ENCODE measurements around the gene PLPPR5. TPM values are rescaled to one million over a fixed set of nuclear protein-coding genes. Genes with fewer than 3 reads are reported as not detected.

PLPPR5 gene
- total and polyA plus RNA-seq, 2 experiments from 2014 or later: not detected

- DNase-seq: no peak
- no peak for TF ChIP-seq EZH2phosphoT487 (IDR thresholded peaks at IDR 0.05; ENCODE audit: insufficient read depth, low read depth)
- TF ChIP-seq EZH2 (IDR thresholded peaks at IDR 0.05; ENCODE audit: insufficient read depth, poor library complexity, severe bottlenecking): no peak
- Histone ChIP-seq H3K4me3 (no peak overlapping the region), H3K27ac (no peak overlapping the region), H3K27me3 (replicated peaks; ENCODE audit: insufficient read depth) (no peaks in the 10 kb centered on the region), H3K9me3 (ENCODE audit: low read depth) (no peaks in the 10 kb centered on the region), H4K20me1 (ENCODE audit: insufficient read depth) (no peaks in the 10 kb centered on the region), H2AFZ (no peak overlapping the region), H3K79me2 (ENCODE audit: insufficient read depth) (no peaks in the 10 kb centered on the region), H3K9ac (no peak overlapping the region), H3K4me2 (ENCODE audit: unreplicated experiment) (no peak overlapping the region), H3K4me1 (ENCODE audit: insufficient read depth) (peaks cover 9% of the 10 kb centered on the region), H3F3A (ENCODE audit: insufficient read depth) (no peaks in the 10 kb centered on the region), H3K36me3 (ENCODE audit: low read depth) (no peaks in the 10 kb centered on the region), H3K9me2 (ENCODE audit: insufficient read depth) (no peaks in the 10 kb centered on the region)
- in situ Hi-C loops (cut with MboI): no loop called here
- 65 to 67% methylated on average over 3 of the region's 3 CpGs for WGBS, 2 experiments (ENCODE audit: low coverage in 1 of 2, low lambda C conversion rate in 2 of 2, missing lambda C conversion rate in 2 of 2)
These were observed 98.3 kb downstream of the PLPPR5 start for GRCh38 chr1:98906361-98906760.

DNA sequence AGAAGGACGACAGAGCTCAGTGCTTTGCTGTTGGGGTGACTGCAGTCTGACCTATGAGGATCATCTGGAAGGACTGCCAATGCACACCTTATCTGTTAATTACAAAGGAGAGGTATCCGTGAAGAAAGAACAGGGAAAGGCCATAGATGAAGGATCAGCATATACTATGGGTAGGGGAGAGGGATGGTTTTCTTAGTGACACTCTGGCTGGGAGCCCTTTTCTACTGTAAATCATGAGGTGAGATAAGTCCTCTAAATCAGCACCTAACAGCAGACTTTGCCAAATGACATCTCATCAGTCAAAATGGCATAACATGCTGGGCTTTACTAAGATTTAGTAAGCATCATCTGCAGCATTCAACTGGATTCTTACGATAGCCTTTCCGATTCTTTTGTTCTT lies 100.0 kb downstream of the PLPPR5 start:
- in situ Hi-C loops (cut with MboI): no loop called here

GRCh38 chr1:98903726-98904125 lies 100.9 kb downstream of the PLPPR5 start:
- Histone ChIP-seq H3F3A (ENCODE audit: insufficient read depth) (no peaks in the 10 kb centered on the region), H3K4me3 (no peak overlapping the region), H3K4me2 (ENCODE audit: unreplicated experiment) (no peak overlapping the region), H3K36me3 (ENCODE audit: low read depth) (no peaks in the 10 kb centered on the region), H3K27ac (no peak overlapping the region), H3K27me3 (replicated peaks; ENCODE audit: insufficient read depth) (no peaks in the 10 kb centered on the region), H3K4me1 (ENCODE audit: insufficient read depth) (peaks cover 9% of the 10 kb centered on the region), H4K20me1 (ENCODE audit: insufficient read depth) (no peaks in the 10 kb centered on the region), H3K9me3 (ENCODE audit: low read depth) (no peaks in the 10 kb centered on the region), H3K9me2 (ENCODE audit: insufficient read depth) (no peaks in the 10 kb centered on the region), H3K9ac (no peak overlapping the region), H3K79me2 (ENCODE audit: insufficient read depth) (no peaks in the 10 kb centered on the region), H2AFZ (no peak overlapping the region)
- no peak for TF ChIP-seq EZH2phosphoT487 (IDR thresholded peaks at IDR 0.05; ENCODE audit: insufficient read depth, low read depth)
- no peak for TF ChIP-seq EZH2 (IDR thresholded peaks at IDR 0.05; ENCODE audit: insufficient read depth, poor library complexity, severe bottlenecking)
- in situ Hi-C loops (cut with MboI): no loop called here
- DNase-seq: no peak
- 91 to 96% methylated on average over 1 of the region's 1 CpG for WGBS, 2 experiments (ENCODE audit: low coverage in 1 of 2, low lambda C conversion rate in 2 of 2, missing lambda C conversion rate in 2 of 2)

More for the DNA sequence above, 100.0 kb downstream of the PLPPR5 start:
- Histone ChIP-seq H2AFZ (no peak overlapping the region), H3K4me2 (ENCODE audit: unreplicated experiment) (no peak overlapping the region), H3K27me3 (replicated peaks; ENCODE audit: insufficient read depth) (no peaks in the 10 kb centered on the region), H3K9me2 (ENCODE audit: insufficient read depth) (no peaks in the 10 kb centered on the region), H3K9me3 (ENCODE audit: low read depth) (no peaks in the 10 kb centered on the region), H3K36me3 (ENCODE audit: low read depth) (no peaks in the 10 kb centered on the region), H3F3A (ENCODE audit: insufficient read depth) (no peaks in the 10 kb centered on the region), H3K27ac (no peak overlapping the region), H3K4me1 (ENCODE audit: insufficient read depth) (peaks cover 9% of the 10 kb centered on the region), H3K79me2 (ENCODE audit: insufficient read depth) (no peaks in the 10 kb centered on the region), H3K4me3 (no peak overlapping the region), H3K9ac (no peak overlapping the region), H4K20me1 (ENCODE audit: insufficient read depth) (no peaks in the 10 kb centered on the region)
- no peak for DNase-seq
- TF ChIP-seq EZH2 (IDR thresholded peaks at IDR 0.05; ENCODE audit: insufficient read depth, poor library complexity, severe bottlenecking) (no peak), EZH2phosphoT487 (IDR thresholded peaks at IDR 0.05; ENCODE audit: insufficient read depth, low read depth) (no peak)
- WGBS, 2 experiments (ENCODE audit: low coverage in 1 of 2, low lambda C conversion rate in 2 of 2, missing lambda C conversion rate in 2 of 2): 90 to 96% methylated on average over 4 of the region's 4 CpGs

- peaks cover 9% of the 10 kb centered on the region for H3K4me1 ChIP-seq (ENCODE audit: insufficient read depth)
- TF ChIP-seq EZH2 (IDR thresholded peaks at IDR 0.05; ENCODE audit: insufficient read depth, poor library complexity, severe bottlenecking): no peak
- no peak for TF ChIP-seq EZH2phosphoT487 (IDR thresholded peaks at IDR 0.05; ENCODE audit: insufficient read depth, low read depth)
- H3K9me2 ChIP-seq (ENCODE audit: insufficient read depth): no peaks in the 10 kb centered on the region
- DNase-seq: peak; percentile 80
- no peaks in the 10 kb centered on the region for H3F3A ChIP-seq (ENCODE audit: insufficient read depth)
- H3K9ac ChIP-seq: no peak overlapping the region
- no peaks in the 10 kb centered on the region for H3K79me2 ChIP-seq (ENCODE audit: insufficient read depth)
- no peaks in the 10 kb centered on the region for H3K36me3 ChIP-seq (ENCODE audit: low read depth)
- no peak overlapping the region for H2AFZ ChIP-seq
- H3K4me3 ChIP-seq: no peak overlapping the region
- no peak overlapping the region for H3K27ac ChIP-seq
- H3K9me3 ChIP-seq (ENCODE audit: low read depth): no peaks in the 10 kb centered on the region
- peak overlapping the region; percentile 14 for H3K4me2 ChIP-seq (ENCODE audit: unreplicated experiment)
- no peaks in the 10 kb centered on the region for H4K20me1 ChIP-seq (ENCODE audit: insufficient read depth)
- H3K27me3 ChIP-seq (replicated peaks; ENCODE audit: insufficient read depth): no peaks in the 10 kb centered on the region
- in situ Hi-C loops (cut with MboI): no loop called here
- 66 to 72% methylated on average over 2 of the region's 2 CpGs for WGBS, 2 experiments (ENCODE audit: low coverage in 1 of 2, low lambda C conversion rate in 2 of 2, missing lambda C conversion rate in 2 of 2)
These were observed 101.4 kb downstream of the PLPPR5 start for GRCh38 chr1:98903261-98903660.

DNA sequence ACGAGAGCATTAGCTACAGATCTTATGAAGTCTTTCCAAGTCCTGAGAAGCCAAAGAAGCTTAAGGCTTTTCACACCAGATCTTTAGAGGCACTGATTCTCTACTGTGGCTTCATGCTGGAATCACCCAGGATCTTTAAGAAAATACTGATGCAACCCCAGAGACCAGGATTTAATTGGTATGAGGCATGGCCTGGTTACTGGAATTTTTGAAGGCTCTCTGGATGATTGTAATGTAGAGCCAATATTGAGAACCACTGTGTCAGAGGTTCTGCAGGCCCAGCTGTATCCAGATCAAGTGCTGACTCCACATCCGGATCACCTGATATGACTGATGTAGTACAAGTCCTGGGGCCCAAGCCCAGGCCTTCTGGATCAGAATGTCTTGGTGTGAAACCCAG lies 105.7 kb downstream of the PLPPR5 start:
- no peak for TF ChIP-seq EZH2 (IDR thresholded peaks at IDR 0.05; ENCODE audit: insufficient read depth, poor library complexity, severe bottlenecking)
- TF ChIP-seq EZH2phosphoT487 (IDR thresholded peaks at IDR 0.05; ENCODE audit: insufficient read depth, low read depth): no peak
- no peaks in the 10 kb centered on the region for H3F3A ChIP-seq (ENCODE audit: insufficient read depth)
- H3K9me2 ChIP-seq (ENCODE audit: insufficient read depth): no peaks in the 10 kb centered on the region
- H3K9me3 ChIP-seq (ENCODE audit: low read depth): no peaks in the 10 kb centered on the region
- no peaks in the 10 kb centered on the region for H3K79me2 ChIP-seq (ENCODE audit: insufficient read depth)
- 51 to 54% methylated on average over 2 of the region's 2 CpGs for WGBS, 2 experiments (ENCODE audit: low coverage in 1 of 2, low lambda C conversion rate in 2 of 2, missing lambda C conversion rate in 2 of 2)
- H3K36me3 ChIP-seq (ENCODE audit: low read depth): no peaks in the 10 kb centered on the region
- H3K27me3 ChIP-seq (replicated peaks; ENCODE audit: insufficient read depth): no peaks in the 10 kb centered on the region
- no peaks in the 10 kb centered on the region for H4K20me1 ChIP-seq (ENCODE audit: insufficient read depth)
- no peak overlapping the region for H3K4me3 ChIP-seq
- no peak overlapping the region for H3K4me2 ChIP-seq (ENCODE audit: unreplicated experiment)
- H3K9ac ChIP-seq: no peak overlapping the region
- H2AFZ ChIP-seq: 0 out of 2 replicates have a peak overlapping the region, but pooled peaks have one; percentile 22
- H3K4me1 ChIP-seq (ENCODE audit: insufficient read depth): peaks cover 9% of the 10 kb centered on the region
- DNase-seq: peak; percentile 42
- in situ Hi-C loops (cut with MboI): no loop called here
- no peak overlapping the region for H3K27ac ChIP-seq

Measured in GM23248 (cell line).